Natural killer cell treated with Interleukin-12 subunit alpha and Interleukin-12 subunit beta and Interleukin-15 and Interleukin-18, amount 100 ng/mL, for 72 hours (primary cell): ENCODE measurements around the gene RNPEPL1. TPM values are rescaled to one million over a fixed set of nuclear protein-coding genes. Genes with fewer than 3 reads are reported as not detected.
A peak's percentile ranks its signal among the peaks of the same experiment; 100 is the strongest.
"Not testable (repeated sequence)": the region's sequence is repeated elsewhere in the genome, so short reads cannot be mapped to it uniquely, and the experiment has no call there.

Experiments
- ATAC-seq, 2 donors: fragments of 150-1000 bp; cut with Tn5 transposase in 1 of 2; sonication (Bioruptor Pico), chemical (Tn5 transposase) in 1 of 2; 2 replicates each; pipeline ENCODE4 v1.10.0; 2021
- DNase-seq: peaks from one replicate; pipeline ENCODE4 v3.0.0; 2022; ENCODE audit warnings: low spot score
- H3K27ac Mint-ChIP-seq, 2 donors: 1 replicate in 1 of 2; 2 replicates in 1 of 2; pipeline ENCODE4 v1.8.0; 2022; ENCODE audit warnings: mixed read lengths in 2 of 2, mild to moderate bottlenecking in 1 of 2, moderate library complexity in 1 of 2
- H3K27me3 Mint-ChIP-seq, 2 donors: 1 replicate in 1 of 2; 2 replicates in 1 of 2; pipeline ENCODE4 v1.8.0; 2022; ENCODE audit warnings: mixed read lengths in 2 of 2
- H3K36me3 Mint-ChIP-seq: one replicate; pipeline ENCODE4 v1.8.0; 2022; ENCODE audit warnings: mixed read lengths
- H3K4me1 Mint-ChIP-seq, 2 donors: 1 replicate in 1 of 2; 2 replicates in 1 of 2; pipeline ENCODE4 v1.8.0; 2022; ENCODE audit warnings: low read depth in 2 of 2, mixed read lengths in 2 of 2, mild to moderate bottlenecking in 1 of 2
- H3K4me3 Mint-ChIP-seq: one replicate; pipeline ENCODE4 v1.8.0; 2022; ENCODE audit warnings: mixed read lengths
- H3K9me3 Mint-ChIP-seq: 2 replicates; pipeline ENCODE4 v1.8.0; 2022; ENCODE audit warnings: mixed read lengths
- total RNA-seq, 2 donors: library from RNA; stranded (reverse); gene quantifications; one replicate each; pipeline ENCODE4 v1.2.3, GENCODE V29; 2022

Gene RNPEPL1
- total RNA-seq, 2 donors from 2014 or later, result 60.9 to 67.6 TPM

DNA sequence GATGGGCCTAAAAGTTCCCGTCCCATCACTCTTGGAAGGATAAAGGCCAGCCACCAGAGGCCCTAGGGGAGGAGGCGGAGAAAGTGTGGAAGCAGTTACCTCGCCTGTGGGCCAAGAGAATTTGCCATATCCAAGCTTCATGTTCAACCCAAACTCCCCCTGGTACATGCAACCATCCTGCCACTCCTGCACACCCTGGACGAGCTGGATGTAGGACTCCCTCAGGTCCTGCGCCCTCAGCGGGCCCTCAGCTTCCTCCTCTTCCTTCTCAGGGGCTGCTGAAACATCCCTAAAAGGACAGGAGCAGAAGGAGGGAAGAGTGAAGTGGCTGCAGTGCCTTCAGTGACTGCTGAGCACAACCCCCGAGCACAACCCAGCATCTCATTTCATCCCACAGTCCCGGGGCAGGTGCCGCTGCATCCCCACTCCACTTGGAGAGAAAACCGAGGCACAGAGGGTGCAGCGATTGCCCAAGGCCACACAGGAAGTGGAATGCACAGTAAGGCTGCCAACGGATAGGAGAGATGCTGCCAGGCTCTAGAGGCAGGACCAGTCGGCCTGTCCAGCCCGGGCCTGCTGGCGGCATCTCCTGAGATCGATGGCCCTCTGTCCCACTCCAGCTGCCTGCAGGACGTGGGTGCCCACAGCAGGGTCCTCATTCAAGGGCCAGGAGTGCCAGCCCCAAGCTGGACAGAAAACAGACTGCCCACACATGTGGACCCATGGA lies 13.4 kb upstream of the RNPEPL1 start:
- no peak overlapping the region for H3K4me3 Mint-ChIP-seq
- H3K36me3 Mint-ChIP-seq, result peaks cover 17% of the 10 kb centered on the region
- no peaks in the 10 kb centered on the region for H3K9me3 Mint-ChIP-seq
- no peak overlapping the region for H3K27ac Mint-ChIP-seq
- DNase-seq, result no peak
- ATAC-seq, result no peak
- H3K27me3 Mint-ChIP-seq, result no peaks in the 10 kb centered on the region
- peaks cover 25 to 31% of the 10 kb centered on the region in 2 donors for H3K4me1 Mint-ChIP-seq

- Mint-ChIP-seq H3K36me3 (peaks cover 15% of the 10 kb centered on the region), H3K4me3 (no peak overlapping the region), H3K9me3 (no peaks in the 10 kb centered on the region), H3K4me1 (peaks cover 25 to 33% of the 10 kb centered on the region in 2 donors), H3K27ac (no peak overlapping the region), H3K27me3 (no peaks in the 10 kb centered on the region)
- ATAC-seq, result no peak
- DNase-seq, result no peak
Observed at GRCh38 chr2:240555541-240556250, 12.6 kb upstream of the RNPEPL1 start.

- DNase-seq (peak; percentile 65), ATAC-seq (no peak)
- Mint-ChIP-seq H3K4me1 (peaks cover 29 to 39% of the 10 kb centered on the region in 2 donors), H3K27ac (no peak overlapping the region), H3K27me3 (no peaks in the 10 kb centered on the region), H3K4me3 (no peak overlapping the region), H3K36me3 (peaks cover 6% of the 10 kb centered on the region), H3K9me3 (no peaks in the 10 kb centered on the region)
Observed at GRCh38 chr2:240556553-240557100, 11.7 kb upstream of the RNPEPL1 start.

DNA sequence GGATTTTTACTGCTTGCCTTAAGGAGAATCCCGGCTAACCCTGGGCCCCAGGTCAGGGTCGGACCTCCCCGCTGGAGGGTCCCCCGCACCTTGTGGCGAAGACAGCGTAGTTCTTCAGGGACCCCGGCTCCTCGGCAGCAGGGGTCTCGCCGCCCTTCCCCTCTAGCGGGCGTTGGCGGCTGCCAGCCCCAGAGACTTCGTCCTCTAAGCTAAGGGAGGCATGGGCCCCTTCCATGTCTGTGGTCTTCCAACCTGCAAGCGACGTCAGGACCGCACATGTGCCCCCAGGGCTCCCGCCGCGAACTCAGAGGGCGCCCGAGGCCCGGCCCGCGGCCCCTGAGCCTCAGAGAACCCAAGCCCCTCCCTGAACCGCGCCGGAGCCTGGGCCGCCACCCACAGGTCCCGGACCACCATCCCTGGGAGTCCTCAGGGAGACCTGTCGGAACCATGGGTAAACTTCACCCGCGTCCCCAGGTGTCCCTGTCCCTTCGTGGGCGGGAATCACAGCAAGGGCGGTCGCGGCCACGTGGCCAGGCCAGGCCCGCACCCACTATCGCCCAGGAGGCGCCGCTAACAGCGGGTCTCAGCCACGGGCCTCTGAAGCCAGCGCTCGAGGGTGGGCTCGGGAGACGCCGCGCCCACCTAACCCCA lies 11.1 kb upstream of the RNPEPL1 start:
- no peak for ATAC-seq
- DNase-seq, result peak; percentile 61
- no peaks in the 10 kb centered on the region for H3K9me3 Mint-ChIP-seq
- no peaks in the 10 kb centered on the region for H3K27me3 Mint-ChIP-seq
- H3K36me3 Mint-ChIP-seq, result peaks cover under 1% of the 10 kb centered on the region
- no peak overlapping the region for H3K4me3 Mint-ChIP-seq
- H3K4me1 Mint-ChIP-seq, result peaks cover 29 to 45% of the 10 kb centered on the region in 2 donors
- H3K27ac Mint-ChIP-seq, result no peak overlapping the region

GRCh38 chr2:240557808-240558207 lies 10.5 kb upstream of the RNPEPL1 start, which contains the start of gene ANKMY1:
TSS of gene ANKMY1 (minus strand) at chr2:240557988. CDS start at chr2:240557335, 653 bp downstream.
- ATAC-seq, result peak in 1 of 2 donors; percentile 26
- Mint-ChIP-seq H3K27me3 (no peaks in the 10 kb centered on the region), H3K9me3 (no peaks in the 10 kb centered on the region), H3K4me3 (peak within 1 kb of the TSS; percentile 92), H3K36me3 (no peaks in the 10 kb centered on the region), H3K27ac (peak within 1 kb of the TSS in 1 of 2 donors; percentile 99), H3K4me1 (peaks cover 29 to 51% of the 10 kb centered on the region in 2 donors)
- DNase-seq, result peak; percentile 83

DNA sequence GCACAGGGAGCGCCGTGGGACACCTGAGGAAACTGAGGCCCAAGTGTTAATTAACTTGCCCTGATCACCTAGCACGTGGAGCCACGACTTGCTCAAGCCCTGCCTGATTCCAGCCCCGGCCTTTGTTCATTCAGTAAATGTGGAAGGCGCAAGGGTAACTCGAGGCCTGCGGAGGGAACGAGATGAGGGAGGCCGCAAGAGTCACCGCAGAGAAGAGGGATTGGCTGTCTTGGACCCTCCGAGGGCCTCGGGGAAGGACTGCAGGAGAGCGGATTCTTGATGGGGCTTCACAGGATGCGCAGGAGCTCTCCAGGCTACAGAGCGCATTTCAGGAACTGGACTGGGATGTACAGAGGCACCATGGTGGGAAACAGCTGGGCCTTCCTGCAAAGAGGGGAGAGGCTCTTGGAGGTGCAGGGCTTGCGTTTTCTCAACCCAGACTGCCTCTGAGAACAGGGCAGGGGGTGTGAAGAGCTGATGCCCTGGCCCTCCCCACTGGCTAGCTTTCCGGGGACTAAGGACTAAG lies 10.0 kb upstream of the RNPEPL1 start:
- Mint-ChIP-seq H3K36me3 (no peaks in the 10 kb centered on the region), H3K27ac (no peak overlapping the region), H3K27me3 (no peaks in the 10 kb centered on the region), H3K4me3 (peak overlapping the region; percentile 92), H3K4me1 (peaks cover 30 to 56% of the 10 kb centered on the region in 2 donors), H3K9me3 (no peaks in the 10 kb centered on the region)
- DNase-seq (no peak), ATAC-seq (no peak)

DNA sequence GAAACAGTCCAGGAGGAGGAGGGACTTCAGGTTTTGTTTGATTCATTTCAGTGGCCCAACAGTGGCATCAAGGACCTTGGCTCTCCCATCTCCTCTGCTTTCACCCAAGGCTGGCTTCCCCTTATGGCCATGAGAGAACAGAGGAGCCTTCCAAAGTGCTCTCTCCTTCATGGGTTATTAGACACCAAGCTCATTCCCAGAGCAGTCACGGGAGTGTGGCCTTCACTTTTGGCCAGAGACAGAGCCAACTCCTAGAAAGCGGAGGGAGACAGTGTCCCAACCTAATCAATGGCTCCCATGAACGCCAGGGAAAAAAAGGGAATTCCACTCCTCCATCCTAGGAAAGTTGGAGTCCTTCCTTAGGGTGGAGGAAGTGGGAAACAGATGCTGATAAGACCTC lies 9.0 kb upstream of the RNPEPL1 start:
- H3K27ac Mint-ChIP-seq, result peak overlapping the region; percentile 83 to 99
- H3K4me3 Mint-ChIP-seq, result peak overlapping the region; percentile 92
- DNase-seq (no peak), ATAC-seq (no peak)
- no peaks in the 10 kb centered on the region for H3K27me3 Mint-ChIP-seq
- H3K36me3 Mint-ChIP-seq, result no peaks in the 10 kb centered on the region
- peaks cover 39 to 66% of the 10 kb centered on the region in 2 donors for H3K4me1 Mint-ChIP-seq
- H3K9me3 Mint-ChIP-seq, result no peaks in the 10 kb centered on the region

DNA sequence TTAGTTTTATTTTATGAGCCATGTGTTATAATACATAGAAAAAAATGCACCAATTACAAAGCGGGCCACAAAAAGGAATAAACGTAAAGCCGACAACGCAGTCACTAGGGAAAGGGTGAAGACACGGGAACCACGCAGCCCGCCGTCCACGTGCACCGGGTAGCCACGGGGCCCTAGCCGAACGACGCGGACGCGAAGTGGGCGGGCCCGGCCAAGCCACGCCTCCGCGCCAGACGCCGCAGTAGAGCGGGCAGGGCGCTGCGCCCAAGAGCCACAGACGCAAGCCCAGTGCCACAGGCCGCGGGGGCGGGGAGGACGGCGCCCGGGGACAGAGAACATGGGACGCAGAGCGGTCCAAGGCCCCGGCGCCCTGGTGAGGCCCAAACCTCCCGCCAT lies 8.2 kb upstream of the RNPEPL1 start, which contains the start of gene DUSP28:
Gene DUSP28 (plus strand): TSS at position 274 of the 396 bp plus-strand sequence. CDS start 328 bp downstream, outside the sequence.
- Mint-ChIP-seq H3K9me3 (no peaks in the 10 kb centered on the region), H3K4me1 (peaks cover 47 to 73% of the 10 kb centered on the region in 2 donors), H3K27me3 (no peaks in the 10 kb centered on the region), H3K4me3 (peak within 1 kb of the TSS; percentile 92), H3K36me3 (no peaks in the 10 kb centered on the region), H3K27ac (peak within 1 kb of the TSS; percentile 99)
- ATAC-seq (peak; percentile 84 to 85), DNase-seq (peak; percentile 95)

- no peaks in the 10 kb centered on the region for H3K36me3 Mint-ChIP-seq
- peak overlapping the region; percentile 92 for H3K4me3 Mint-ChIP-seq
- H3K27me3 Mint-ChIP-seq, result no peaks in the 10 kb centered on the region
- peak; percentile 82 to 87 for ATAC-seq
- peaks cover 53 to 75% of the 10 kb centered on the region in 2 donors for H3K4me1 Mint-ChIP-seq
- peak overlapping the region; percentile 99 for H3K27ac Mint-ChIP-seq
- peak; percentile 99 for DNase-seq
- no peaks in the 10 kb centered on the region for H3K9me3 Mint-ChIP-seq
Observed at GRCh38 chr2:240560480-240561324, 7.6 kb upstream of the RNPEPL1 start.

GRCh38 chr2:240561325-240561971 lies 6.8 kb upstream of the RNPEPL1 start:
- Mint-ChIP-seq H3K4me3 (peak overlapping the region; percentile 92), H3K27ac (peak overlapping the region; percentile 99), H3K9me3 (no peaks in the 10 kb centered on the region), H3K36me3 (no peaks in the 10 kb centered on the region), H3K27me3 (no peaks in the 10 kb centered on the region), H3K4me1 (peaks cover 55 to 77% of the 10 kb centered on the region in 2 donors)
- ATAC-seq (no peak), DNase-seq (no peak)

GRCh38 chr2:240563231-240563630 lies 5.1 kb upstream of the RNPEPL1 start:
- Mint-ChIP-seq H3K4me1 (peaks cover 59 to 82% of the 10 kb centered on the region in 2 donors), H3K4me3 (peak overlapping the region; percentile 97), H3K27ac (peak overlapping the region; percentile 99)
- not testable (repeated sequence) for ATAC-seq, DNase-seq, H3K9me3 Mint-ChIP-seq, H3K36me3 Mint-ChIP-seq, H3K27me3 Mint-ChIP-seq

DNA sequence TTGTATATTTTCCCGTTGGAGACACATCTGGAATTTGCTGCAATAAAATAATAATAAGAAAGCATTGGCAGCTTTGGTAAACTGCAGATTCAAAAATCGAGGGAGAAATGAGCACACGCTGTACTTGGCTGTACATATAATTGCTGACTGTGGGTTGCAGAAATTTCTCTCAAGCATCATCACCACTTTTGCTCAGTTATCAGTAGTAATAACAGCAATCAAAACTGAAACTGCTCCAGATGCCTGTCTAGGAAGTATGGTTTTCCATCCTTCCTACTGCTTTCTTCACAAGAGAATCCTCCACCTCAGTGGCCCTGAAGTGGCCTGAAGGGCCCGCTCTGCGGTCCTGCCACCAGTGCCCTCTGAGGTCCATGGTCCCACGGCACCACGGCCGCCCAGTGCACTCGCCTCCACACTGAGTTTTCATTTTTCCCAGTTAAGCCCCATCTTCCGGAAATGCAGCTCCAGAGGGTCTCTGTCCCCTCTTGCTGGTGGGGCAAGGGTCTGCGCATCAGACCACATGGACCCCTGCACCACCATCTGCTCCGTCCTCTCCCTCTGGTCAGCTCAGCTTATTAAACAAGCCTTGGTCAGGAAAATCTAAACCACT lies 4.2 kb upstream of the RNPEPL1 start:
- Mint-ChIP-seq H3K4me1 (peaks cover 51 to 74% of the 10 kb centered on the region in 2 donors), H3K36me3 (no peaks in the 10 kb centered on the region), H3K27ac (peak overlapping the region; percentile 99), H3K27me3 (no peaks in the 10 kb centered on the region), H3K9me3 (no peaks in the 10 kb centered on the region), H3K4me3 (peak overlapping the region; percentile 97)
- DNase-seq (no peak), ATAC-seq (no peak)
